HepG2 (cell line): ENCODE measurements around the gene ANGPTL7.

Experiments used
- FOXK2 ChIP-seq: fragments of 450-650 bp; IDR thresholded peaks from 2 replicates; pipeline ENCODE4 v1.6.1; 2016
- GLMP ChIP-seq: sonication (generic); formaldehyde crosslinking; IDR thresholded peaks from 2 replicates; pipeline ENCODE4 v1.9.0; 2021; ENCODE audit warnings: missing genetic modification reagents, mild to moderate bottlenecking, borderline replicate concordance
- POLR2AphosphoS5 ChIP-seq: IDR thresholded peaks from 2 replicates; pipeline ENCODE4 v1.6.1; 2012; ENCODE audit warnings: low read depth, low read length

DNA sequence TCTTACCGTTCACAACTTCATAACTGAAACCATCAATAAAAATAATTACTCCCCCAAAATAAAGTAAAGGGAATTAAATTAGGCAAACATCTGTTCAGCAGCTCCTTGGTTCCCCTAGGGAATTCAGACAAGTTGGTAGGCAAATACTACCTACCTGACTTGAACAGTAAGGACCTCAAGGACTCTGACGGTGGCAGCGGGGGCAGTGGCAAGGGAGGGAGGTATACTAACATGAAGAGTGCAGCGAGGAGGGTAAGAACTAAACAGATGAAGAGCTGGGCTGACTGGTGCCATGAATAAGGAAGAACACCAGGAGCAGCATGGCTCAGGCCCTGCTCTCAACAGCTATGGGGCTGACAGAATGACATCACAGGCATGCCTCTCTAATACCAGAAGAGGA is 40.0 kb downstream of the ANGPTL7 start:
- no peak for TF ChIP-seq POLR2AphosphoS5
- no peak for TF ChIP-seq GLMP (CRISPR knock-in tag)
- TF ChIP-seq FOXK2 = no peak
